Fibroblast of villous mesenchyme (primary cell): ENCODE data around the gene ZNF618. TPM values are rescaled to one million over a fixed set of nuclear protein-coding genes. Genes with fewer than 3 reads are reported as not detected.
A peak's percentile ranks its signal among the peaks of the same experiment; 100 is the strongest.

ENCODE experiments used
- DNase-seq: peaks from one replicate; pipeline ENCODE4 v3.0.0-alpha.2; 2010; ENCODE audit warnings: low read depth
- H3K4me3 ChIP-seq: 2 replicates; pipeline ENCODE4 v1.5.1; 2011; ENCODE audit warnings: low read depth, mild to moderate bottlenecking, low read length
- total RNA-seq: library from RNA; depleted of rRNA; stranded (reverse); fragments of >200 nt; gene quantifications from 2 replicates; pipeline ENCODE4 v1.2.3, GENCODE V29; 2012
- TF ChIP-seq, protein P1 (sequence below): IDR thresholded peaks from 2 replicates; pipeline ENCODE4 v1.5.1; 2012; ENCODE audit warnings: low read depth, mild to moderate bottlenecking, low read length; ENCODE audit not compliant: insufficient read depth

ZNF618 gene, protein sequence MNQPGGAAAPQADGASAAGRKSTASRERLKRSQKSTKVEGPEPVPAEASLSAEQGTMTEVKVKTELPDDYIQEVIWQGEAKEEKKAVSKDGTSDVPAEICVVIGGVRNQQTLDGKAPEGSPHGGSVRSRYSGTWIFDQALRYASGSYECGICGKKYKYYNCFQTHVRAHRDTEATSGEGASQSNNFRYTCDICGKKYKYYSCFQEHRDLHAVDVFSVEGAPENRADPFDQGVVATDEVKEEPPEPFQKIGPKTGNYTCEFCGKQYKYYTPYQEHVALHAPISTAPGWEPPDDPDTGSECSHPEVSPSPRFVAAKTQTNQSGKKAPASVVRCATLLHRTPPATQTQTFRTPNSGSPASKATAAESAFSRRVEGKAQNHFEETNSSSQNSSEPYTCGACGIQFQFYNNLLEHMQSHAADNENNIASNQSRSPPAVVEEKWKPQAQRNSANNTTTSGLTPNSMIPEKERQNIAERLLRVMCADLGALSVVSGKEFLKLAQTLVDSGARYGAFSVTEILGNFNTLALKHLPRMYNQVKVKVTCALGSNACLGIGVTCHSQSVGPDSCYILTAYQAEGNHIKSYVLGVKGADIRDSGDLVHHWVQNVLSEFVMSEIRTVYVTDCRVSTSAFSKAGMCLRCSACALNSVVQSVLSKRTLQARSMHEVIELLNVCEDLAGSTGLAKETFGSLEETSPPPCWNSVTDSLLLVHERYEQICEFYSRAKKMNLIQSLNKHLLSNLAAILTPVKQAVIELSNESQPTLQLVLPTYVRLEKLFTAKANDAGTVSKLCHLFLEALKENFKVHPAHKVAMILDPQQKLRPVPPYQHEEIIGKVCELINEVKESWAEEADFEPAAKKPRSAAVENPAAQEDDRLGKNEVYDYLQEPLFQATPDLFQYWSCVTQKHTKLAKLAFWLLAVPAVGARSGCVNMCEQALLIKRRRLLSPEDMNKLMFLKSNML
- 12.5 and 15.1 TPM in 2 replicates for total RNA-seq

DNA sequence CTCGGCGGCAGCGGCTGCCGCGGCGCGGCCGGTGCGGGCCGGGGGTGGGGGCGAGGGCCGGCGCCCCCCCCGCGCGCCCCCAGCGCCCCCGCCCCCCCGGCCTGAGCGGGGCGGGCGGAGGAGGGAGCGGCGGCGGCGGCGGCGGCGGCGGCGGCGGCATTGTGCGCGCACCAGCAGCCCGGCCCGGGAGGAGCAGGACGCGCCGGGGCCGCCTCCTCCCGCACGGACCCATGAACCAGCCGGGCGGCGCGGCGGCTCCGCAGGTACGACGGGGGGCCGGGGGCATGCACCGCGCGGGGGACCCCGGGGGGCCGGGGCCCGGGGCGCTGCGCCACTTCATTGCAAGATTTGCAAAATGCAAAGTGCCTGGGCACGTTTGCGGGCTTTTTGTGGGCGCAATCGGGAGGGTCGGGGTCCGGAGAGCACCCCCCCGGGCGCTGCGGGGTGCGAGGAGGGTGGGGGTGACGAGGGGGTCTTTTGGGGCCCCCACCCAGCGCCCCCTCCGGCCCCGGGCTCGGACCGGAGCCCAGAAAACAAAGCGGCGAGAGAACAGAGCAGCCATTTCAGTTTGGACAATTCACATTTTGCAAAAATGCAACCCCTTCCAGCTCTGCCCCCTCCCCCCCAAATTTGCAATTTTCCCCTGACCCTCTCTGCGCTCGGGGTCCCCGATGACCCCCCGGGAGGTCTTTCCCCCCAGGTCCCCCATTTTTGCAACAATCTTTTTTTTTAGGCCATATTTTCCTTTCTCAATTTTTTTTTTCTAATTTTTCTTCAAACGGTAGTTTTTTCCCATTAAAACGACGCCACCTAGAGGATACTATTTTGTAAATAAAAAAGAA, at the start of gene ZNF618:
Gene ZNF618 (plus strand): TSS at position 159 of the 842 bp plus-strand sequence. CDS start 72 bp downstream, at position 231.
- peak; percentile 45 for DNase-seq
- TF ChIP-seq, protein P1, sequence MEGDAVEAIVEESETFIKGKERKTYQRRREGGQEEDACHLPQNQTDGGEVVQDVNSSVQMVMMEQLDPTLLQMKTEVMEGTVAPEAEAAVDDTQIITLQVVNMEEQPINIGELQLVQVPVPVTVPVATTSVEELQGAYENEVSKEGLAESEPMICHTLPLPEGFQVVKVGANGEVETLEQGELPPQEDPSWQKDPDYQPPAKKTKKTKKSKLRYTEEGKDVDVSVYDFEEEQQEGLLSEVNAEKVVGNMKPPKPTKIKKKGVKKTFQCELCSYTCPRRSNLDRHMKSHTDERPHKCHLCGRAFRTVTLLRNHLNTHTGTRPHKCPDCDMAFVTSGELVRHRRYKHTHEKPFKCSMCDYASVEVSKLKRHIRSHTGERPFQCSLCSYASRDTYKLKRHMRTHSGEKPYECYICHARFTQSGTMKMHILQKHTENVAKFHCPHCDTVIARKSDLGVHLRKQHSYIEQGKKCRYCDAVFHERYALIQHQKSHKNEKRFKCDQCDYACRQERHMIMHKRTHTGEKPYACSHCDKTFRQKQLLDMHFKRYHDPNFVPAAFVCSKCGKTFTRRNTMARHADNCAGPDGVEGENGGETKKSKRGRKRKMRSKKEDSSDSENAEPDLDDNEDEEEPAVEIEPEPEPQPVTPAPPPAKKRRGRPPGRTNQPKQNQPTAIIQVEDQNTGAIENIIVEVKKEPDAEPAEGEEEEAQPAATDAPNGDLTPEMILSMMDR: peak; percentile 45
- peak within 1 kb of the TSS; percentile 89 for H3K4me3 ChIP-seq

DNA sequence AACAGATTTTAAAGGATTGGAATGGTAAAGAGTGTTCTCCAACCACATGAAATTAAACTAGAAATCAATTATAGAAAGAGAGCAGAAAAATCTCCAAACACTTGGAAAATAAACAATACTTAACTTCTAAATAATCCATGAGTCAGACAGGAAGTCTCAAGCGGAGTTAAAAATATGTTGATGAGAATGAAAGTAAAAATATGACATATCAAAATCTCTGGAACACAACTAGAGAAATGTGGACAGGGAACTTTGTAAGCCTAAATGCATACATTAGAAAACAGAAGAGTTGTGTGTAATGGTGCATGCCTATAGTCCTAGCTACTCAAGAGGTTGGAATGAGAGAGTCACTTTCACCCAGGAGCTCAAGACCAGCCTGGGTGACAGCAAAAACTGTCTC, 47.9 kb upstream of the ZNF618 start:
- TF ChIP-seq, protein P1: no peak
- peak; percentile 21 for DNase-seq
- no peak overlapping the region for H3K4me3 ChIP-seq

DNA sequence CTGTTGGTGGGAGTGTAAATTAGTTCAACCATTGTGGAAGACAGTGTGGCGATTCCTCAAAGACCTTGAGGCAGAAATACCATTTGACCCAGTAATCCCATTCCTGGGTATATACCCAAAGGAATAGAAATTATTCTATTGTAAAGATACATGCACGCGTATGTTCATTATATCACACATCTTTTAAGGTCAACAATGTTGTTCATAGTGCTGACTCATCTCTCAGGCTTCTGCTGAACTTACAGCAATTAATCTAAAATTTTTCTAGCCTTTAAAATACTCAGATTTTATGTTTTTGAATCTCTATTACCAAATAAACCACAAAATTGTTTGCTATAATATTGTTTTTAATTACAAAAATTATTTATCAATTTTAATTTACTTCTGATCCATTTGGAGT, 38.8 kb upstream of the ZNF618 start:
- TF ChIP-seq, protein P1: no peak
- H3K4me3 ChIP-seq: no peak overlapping the region
- DNase-seq: peak; percentile 3

DNA sequence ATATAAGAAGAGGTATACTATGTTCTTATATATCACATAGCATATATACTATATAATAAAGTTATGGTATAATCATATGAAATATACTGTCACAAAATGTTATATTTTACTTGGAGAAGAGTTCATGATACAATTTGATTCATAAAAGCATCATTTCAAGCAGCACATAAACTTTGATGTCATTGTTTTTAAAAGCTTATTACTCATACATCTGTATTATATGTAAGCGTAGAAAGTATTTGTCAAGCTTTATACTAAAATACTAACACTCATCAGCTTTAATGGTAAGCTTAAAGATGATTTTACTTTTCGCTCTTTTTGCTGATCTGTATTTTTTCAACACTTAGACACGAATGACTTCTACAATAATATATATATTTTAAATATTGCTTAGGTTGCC, 34.0 kb upstream of the ZNF618 start:
- no peak overlapping the region for H3K4me3 ChIP-seq
- TF ChIP-seq, protein P1: no peak
- DNase-seq: no peak

DNA sequence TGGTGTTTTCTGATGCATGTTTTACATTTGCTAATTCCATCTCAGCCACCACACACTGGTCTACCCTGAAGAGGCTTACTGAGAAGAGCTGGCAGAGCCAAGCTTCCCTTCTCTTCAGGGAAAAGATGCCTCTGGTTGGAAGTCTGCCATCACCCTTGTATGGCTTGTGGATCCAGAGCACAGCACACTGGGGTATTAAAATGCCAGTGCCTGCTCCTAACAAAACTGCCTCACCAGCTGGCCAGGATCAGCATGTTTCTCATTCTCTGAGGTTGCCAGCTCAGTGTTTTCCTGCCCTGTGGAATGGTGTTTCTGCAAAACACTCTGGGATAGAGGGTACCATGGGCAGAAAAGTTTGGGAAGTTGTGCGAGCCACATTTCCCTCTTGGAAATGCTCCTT, 31.6 kb upstream of the ZNF618 start:
- DNase-seq: no peak
- H3K4me3 ChIP-seq: no peak overlapping the region
- TF ChIP-seq, protein P1: no peak

DNA sequence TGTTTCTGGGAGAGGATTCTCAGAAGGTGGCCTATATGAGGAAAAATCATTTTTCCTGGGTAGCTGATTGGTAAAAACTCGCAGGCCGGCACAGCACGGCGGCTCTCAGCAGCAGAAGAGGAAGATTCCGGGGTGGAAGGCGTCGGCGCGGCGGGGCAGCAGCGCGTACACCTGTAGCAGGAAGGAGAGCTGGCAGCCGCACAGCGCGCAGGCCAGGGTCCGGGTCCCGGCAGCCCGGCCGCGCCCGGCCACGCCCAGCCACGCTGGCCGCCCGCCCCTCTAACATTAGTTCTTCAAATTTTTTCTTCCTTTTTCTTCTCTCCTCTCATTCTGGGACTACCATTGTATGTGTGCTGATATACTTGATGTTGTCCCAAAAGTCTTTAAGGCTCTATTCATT, 24.8 kb upstream of the ZNF618 start:
- DNase-seq: no peak
- TF ChIP-seq, protein P1: no peak
- no peak overlapping the region for H3K4me3 ChIP-seq
